GM12892 (cell line): ENCODE results near the gene ACSL6.
A peak's percentile ranks its signal among the peaks of the same experiment; 100 is the strongest.

Experiments used
- DNase-seq: peaks from one replicate; pipeline ENCODE4 v3.0.0; 2011; ENCODE audit not compliant: insufficient read length
- FAIRE-seq: peaks from 2 replicates; lab custom pipeline; 2011; peaks lifted over from hg19 to GRCh38; lab: Jason Lieb, UNC
- POLR2A ChIP-seq: IDR thresholded peaks from 2 replicates; pipeline ENCODE4 v1.6.1; 2011; ENCODE audit warnings: low read depth, low read length, control low read depth
- POLR2AphosphoS5 ChIP-seq: IDR thresholded peaks from 2 replicates; pipeline ENCODE4 v1.6.1; 2011; ENCODE audit warnings: low read depth, low read length, control low read depth
- TAF1 ChIP-seq: IDR thresholded peaks from 2 replicates; pipeline ENCODE4 v1.6.1; 2011; ENCODE audit warnings: low read depth, mild to moderate bottlenecking, control low read depth, low read length, borderline replicate concordance

The ACSL6 gene

GRCh38 chr5:132055808-132056609 lies 44.6 kb upstream of the ACSL6 start:
- FAIRE-seq, result no peak
- TF ChIP-seq POLR2AphosphoS5, result no peak
- DNase-seq, result peak; percentile 11

GRCh38 chr5:132055441-132055807 lies 44.0 kb upstream of the ACSL6 start:
- FAIRE-seq, result no peak
- DNase-seq, result no peak
- TF ChIP-seq POLR2A, result no peak
- no peak for TF ChIP-seq POLR2AphosphoS5
- no peak for TF ChIP-seq TAF1

- FAIRE-seq (no peak), DNase-seq (no peak)
- no peak for TF ChIP-seq TAF1
- TF ChIP-seq POLR2A, result no peak
- TF ChIP-seq POLR2AphosphoS5, result no peak
Measured at GRCh38 chr5:132054697-132055440, 43.4 kb upstream of the ACSL6 start.

GRCh38 chr5:132054031-132054696 lies 42.7 kb upstream of the ACSL6 start:
- no peak for FAIRE-seq
- TF ChIP-seq POLR2AphosphoS5 (no peak), POLR2A (no peak), TAF1 (no peak)
- no peak for DNase-seq

- DNase-seq, result no peak
- FAIRE-seq, result no peak
- no peak for TF ChIP-seq TAF1
- TF ChIP-seq POLR2AphosphoS5, result no peak
- no peak for TF ChIP-seq POLR2A
Measured at GRCh38 chr5:132053483-132053882, 42.0 kb upstream of the ACSL6 start.

- DNase-seq (no peak), FAIRE-seq (no peak)
- TF ChIP-seq TAF1 (no peak), POLR2A (no peak), POLR2AphosphoS5 (no peak)
Measured at GRCh38 chr5:132052520-132052919, 41.1 kb upstream of the ACSL6 start.

GRCh38 chr5:132050661-132051552 lies 39.4 kb upstream of the ACSL6 start:
- no peak for TF ChIP-seq POLR2AphosphoS5
- TF ChIP-seq POLR2A, result no peak
- TF ChIP-seq TAF1, result no peak
- FAIRE-seq (no peak), DNase-seq (no peak)

- FAIRE-seq, result no peak
- TF ChIP-seq POLR2AphosphoS5 (no peak), POLR2A (no peak), TAF1 (no peak)
Measured at GRCh38 chr5:132050136-132050535, 38.7 kb upstream of the ACSL6 start.

GRCh38 chr5:132049559-132049958 lies 38.1 kb upstream of the ACSL6 start:
- FAIRE-seq, result no peak
- no peak for DNase-seq
- TF ChIP-seq TAF1 (no peak), POLR2A (no peak), POLR2AphosphoS5 (no peak)

More at GRCh38 chr5:132050136-132050535, 38.7 kb upstream of the ACSL6 start:
- DNase-seq, result no peak

GRCh38 chr5:132049093-132049492 lies 37.6 kb upstream of the ACSL6 start:
- no peak for FAIRE-seq
- no peak for DNase-seq
- TF ChIP-seq POLR2AphosphoS5 (no peak), TAF1 (no peak), POLR2A (no peak)
